GM06990 (cell line): Measurements from ENCODE around the gene CDIP1.

ENCODE experiments used
- DNase-seq: peaks from one replicate; pipeline ENCODE4 v3.0.0-alpha.2; 2011; ENCODE audit not compliant: insufficient read length; ENCODE audit errors: extremely low read depth
- H3K27me3 ChIP-seq: replicated peaks from 2 replicates; pipeline ENCODE4 v1.6.0; 2011; ENCODE audit warnings: low read length; ENCODE audit not compliant: control insufficient read depth, insufficient read depth
- H3K36me3 ChIP-seq: 2 replicates; pipeline ENCODE4 v1.5.1; 2011; ENCODE audit warnings: low read length; ENCODE audit not compliant: control insufficient read depth, insufficient read depth
- H3K4me3 ChIP-seq: replicated peaks from 2 replicates; pipeline ENCODE4 v1.5.1; 2011; ENCODE audit warnings: low read depth, mild to moderate bottlenecking, control low read depth, low read length
- TF ChIP-seq, protein P1 (sequence below): IDR thresholded peaks from 2 replicates; pipeline ENCODE4 v1.5.1; 2011; ENCODE audit warnings: low read length, control low read depth, mild to moderate bottlenecking, inconsistent platforms; ENCODE audit not compliant: insufficient read depth, poor library complexity, severe bottlenecking

The CDIP1 gene

DNA sequence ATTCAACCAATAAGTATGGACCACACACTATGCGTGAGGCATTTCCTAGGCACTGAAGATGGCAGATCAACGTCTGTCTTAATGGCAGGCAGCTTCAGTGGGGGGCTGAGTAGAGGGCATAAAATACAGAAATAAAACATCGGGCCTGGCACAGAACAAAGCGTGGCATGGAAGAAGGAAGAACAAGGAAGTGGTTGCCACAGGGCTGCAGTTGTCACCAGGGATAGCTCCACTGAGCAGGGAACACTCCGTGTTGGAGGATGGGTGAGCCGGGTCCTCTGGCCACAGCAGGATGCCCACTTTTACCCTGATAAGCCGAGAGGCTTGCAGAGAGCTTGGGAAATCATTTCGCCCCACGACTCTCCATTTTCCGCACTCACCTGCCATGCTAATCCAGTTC lies 6.3 kb downstream of the CDIP1 start:
- Histone ChIP-seq H3K4me3 (no peak overlapping the region), H3K27me3 (no peaks in the 10 kb centered on the region), H3K36me3 (no peaks in the 10 kb centered on the region)
- no peak for DNase-seq
- TF ChIP-seq, protein P1, sequence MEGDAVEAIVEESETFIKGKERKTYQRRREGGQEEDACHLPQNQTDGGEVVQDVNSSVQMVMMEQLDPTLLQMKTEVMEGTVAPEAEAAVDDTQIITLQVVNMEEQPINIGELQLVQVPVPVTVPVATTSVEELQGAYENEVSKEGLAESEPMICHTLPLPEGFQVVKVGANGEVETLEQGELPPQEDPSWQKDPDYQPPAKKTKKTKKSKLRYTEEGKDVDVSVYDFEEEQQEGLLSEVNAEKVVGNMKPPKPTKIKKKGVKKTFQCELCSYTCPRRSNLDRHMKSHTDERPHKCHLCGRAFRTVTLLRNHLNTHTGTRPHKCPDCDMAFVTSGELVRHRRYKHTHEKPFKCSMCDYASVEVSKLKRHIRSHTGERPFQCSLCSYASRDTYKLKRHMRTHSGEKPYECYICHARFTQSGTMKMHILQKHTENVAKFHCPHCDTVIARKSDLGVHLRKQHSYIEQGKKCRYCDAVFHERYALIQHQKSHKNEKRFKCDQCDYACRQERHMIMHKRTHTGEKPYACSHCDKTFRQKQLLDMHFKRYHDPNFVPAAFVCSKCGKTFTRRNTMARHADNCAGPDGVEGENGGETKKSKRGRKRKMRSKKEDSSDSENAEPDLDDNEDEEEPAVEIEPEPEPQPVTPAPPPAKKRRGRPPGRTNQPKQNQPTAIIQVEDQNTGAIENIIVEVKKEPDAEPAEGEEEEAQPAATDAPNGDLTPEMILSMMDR: no peak

DNA sequence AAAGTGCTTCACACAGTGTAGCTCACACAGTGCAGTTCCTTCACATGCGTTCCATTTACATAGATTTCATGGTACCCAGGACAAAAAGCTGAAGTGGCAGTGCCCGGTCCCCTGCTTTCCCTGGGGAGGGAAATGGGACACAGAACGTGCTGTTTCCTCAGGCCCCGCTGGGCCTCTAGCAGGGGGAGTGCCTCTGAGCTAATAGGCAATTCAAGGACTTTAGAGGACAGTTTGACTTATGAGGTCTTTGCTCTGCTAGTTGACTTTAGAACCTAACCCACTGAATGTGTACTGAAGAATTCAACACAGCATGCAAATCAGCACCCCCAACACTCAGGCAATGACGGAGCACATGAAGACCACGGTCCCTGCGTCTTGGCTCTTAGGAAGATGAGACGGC lies 6.8 kb downstream of the CDIP1 start:
- Histone ChIP-seq H3K27me3 (no peaks in the 10 kb centered on the region), H3K36me3 (no peaks in the 10 kb centered on the region), H3K4me3 (no peak overlapping the region)
- no peak for DNase-seq
- TF ChIP-seq, protein P1: no peak

- Histone ChIP-seq H3K36me3 (no peaks in the 10 kb centered on the region), H3K27me3 (no peaks in the 10 kb centered on the region), H3K4me3 (no peak overlapping the region)
- TF ChIP-seq, protein P1: no peak
- DNase-seq: no peak
These were observed 9.2 kb downstream of the CDIP1 start for GRCh38 chr16:4529085-4530060.

GRCh38 chr16:4525634-4526277 lies 12.8 kb downstream of the CDIP1 start:
- TF ChIP-seq, protein P1: no peak
- Histone ChIP-seq H3K36me3 (no peaks in the 10 kb centered on the region), H3K27me3 (no peaks in the 10 kb centered on the region), H3K4me3 (no peak overlapping the region)
- no peak for DNase-seq

GRCh38 chr16:4525069-4525468 lies 13.5 kb downstream of the CDIP1 start:
- H3K4me3 ChIP-seq: no peak overlapping the region
- H3K36me3 ChIP-seq: no peaks in the 10 kb centered on the region
- no peak for DNase-seq
- TF ChIP-seq, protein P1: no peak
- no peaks in the 10 kb centered on the region for H3K27me3 ChIP-seq
